Adrenal gland (tissue), 5 donors: ENCODE measurements around the gene SNRNP48.

Source experiments
- POLR2A ChIP-seq, 2 donors: fragments of 450-650 bp; IDR thresholded peaks; one replicate each; pipeline ENCODE4 v1.6.1; 2017; ENCODE audit warnings: antibody characterized with exemption in 2 of 2, mild to moderate bottlenecking in 2 of 2, moderate library complexity in 1 of 2
- TF ChIP-seq, protein P1 (sequence below), 6 experiments: fragments of 450-650 bp in 4 of 6; fragments of 200-600 bp in 2 of 6; sonication (generic) in 1 of 6; IDR thresholded peaks; 1 replicate in 5 of 6; 2 replicates in 1 of 6; pipeline versions ENCODE4 v1.5.1 to v1.8.0; 2016 to 2021; ENCODE audit warnings: antibody characterized with exemption in 6 of 6, mild to moderate bottlenecking in 2 of 6, moderate library complexity in 1 of 6
- donor health status: DM: no; HTN: no; CAD: no.

DNA sequence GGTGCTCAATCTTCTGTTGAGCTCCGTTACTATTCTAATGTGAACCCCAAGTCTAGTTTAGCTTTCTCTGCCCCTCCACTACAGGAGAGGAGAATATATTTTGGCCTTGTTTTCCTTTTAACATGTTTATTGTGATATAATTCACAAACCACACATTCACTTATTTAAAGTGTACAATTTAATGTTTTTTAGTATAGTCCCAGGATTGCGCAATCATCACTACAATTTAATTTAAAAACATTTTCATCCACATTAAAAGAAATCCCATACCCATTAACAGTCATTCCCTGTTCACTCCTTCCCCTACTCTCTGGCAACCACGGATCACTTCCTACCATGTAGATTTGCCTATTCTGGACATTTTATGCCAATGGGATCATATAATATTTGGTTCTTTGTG lies 71.4 kb downstream of the SNRNP48 start:
- TF ChIP-seq, protein P1, sequence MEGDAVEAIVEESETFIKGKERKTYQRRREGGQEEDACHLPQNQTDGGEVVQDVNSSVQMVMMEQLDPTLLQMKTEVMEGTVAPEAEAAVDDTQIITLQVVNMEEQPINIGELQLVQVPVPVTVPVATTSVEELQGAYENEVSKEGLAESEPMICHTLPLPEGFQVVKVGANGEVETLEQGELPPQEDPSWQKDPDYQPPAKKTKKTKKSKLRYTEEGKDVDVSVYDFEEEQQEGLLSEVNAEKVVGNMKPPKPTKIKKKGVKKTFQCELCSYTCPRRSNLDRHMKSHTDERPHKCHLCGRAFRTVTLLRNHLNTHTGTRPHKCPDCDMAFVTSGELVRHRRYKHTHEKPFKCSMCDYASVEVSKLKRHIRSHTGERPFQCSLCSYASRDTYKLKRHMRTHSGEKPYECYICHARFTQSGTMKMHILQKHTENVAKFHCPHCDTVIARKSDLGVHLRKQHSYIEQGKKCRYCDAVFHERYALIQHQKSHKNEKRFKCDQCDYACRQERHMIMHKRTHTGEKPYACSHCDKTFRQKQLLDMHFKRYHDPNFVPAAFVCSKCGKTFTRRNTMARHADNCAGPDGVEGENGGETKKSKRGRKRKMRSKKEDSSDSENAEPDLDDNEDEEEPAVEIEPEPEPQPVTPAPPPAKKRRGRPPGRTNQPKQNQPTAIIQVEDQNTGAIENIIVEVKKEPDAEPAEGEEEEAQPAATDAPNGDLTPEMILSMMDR (IDR thresholded peaks at IDR 0.05) = no peak
- no peak for TF ChIP-seq POLR2A (IDR thresholded peaks at IDR 0.05)
